GM18907 (cell line): Measurements from ENCODE around the gene CHRNA4.

Experiments used
- ATAC-seq: cut with Tn5 transposase; IDR thresholded peaks from one replicate; pipeline ENCODE4 v1.9.1; 2021; ENCODE audit warnings: mild to moderate bottlenecking, moderate library complexity; ENCODE audit not compliant: unreplicated experiment

The CHRNA4 gene

GRCh38 chr20:63360850-63361518 is at the start of gene CHRNA4:
Gene CHRNA4 (minus strand): TSS chr20:63361349. CDS start chr20:63361165, 184 bp downstream.
- no peak for ATAC-seq

GRCh38 chr20:63409834-63410435 is 48.8 kb upstream of the CHRNA4 start:
- ATAC-seq: no peak

GRCh38 chr20:63409066-63409833 is 48.1 kb upstream of the CHRNA4 start:
- no peak for ATAC-seq

GRCh38 chr20:63408684-63409046 is 47.5 kb upstream of the CHRNA4 start:
- no peak for ATAC-seq

- ATAC-seq: no peak
Observed at GRCh38 chr20:63407928-63408683, 47.0 kb upstream of the CHRNA4 start.

GRCh38 chr20:63406617-63407245 is 45.6 kb upstream of the CHRNA4 start:
- no peak for ATAC-seq

GRCh38 chr20:63406011-63406410 is 44.9 kb upstream of the CHRNA4 start:
- no peak for ATAC-seq

GRCh38 chr20:63405102-63405730 is 44.1 kb upstream of the CHRNA4 start:
- ATAC-seq: no peak

GRCh38 chr20:63404129-63405085 is 43.3 kb upstream of the CHRNA4 start:
- ATAC-seq: no peak

- ATAC-seq: no peak
Observed at GRCh38 chr20:63403403-63404105, 42.4 kb upstream of the CHRNA4 start.

GRCh38 chr20:63402860-63403220 is 41.7 kb upstream of the CHRNA4 start:
- no peak for ATAC-seq

- no peak for ATAC-seq
Observed at GRCh38 chr20:63402181-63402859, 41.2 kb upstream of the CHRNA4 start.

GRCh38 chr20:63401384-63402110 is 40.4 kb upstream of the CHRNA4 start:
- ATAC-seq: no peak

GRCh38 chr20:63400486-63401210 is 39.5 kb upstream of the CHRNA4 start:
- no peak for ATAC-seq

- no peak for ATAC-seq
Observed at GRCh38 chr20:63399596-63400375, 38.6 kb upstream of the CHRNA4 start.
